HG02623 (cell line): ENCODE data around the gene ZFYVE1.

Experiments used
- ATAC-seq: cut with Tn5 transposase; IDR thresholded peaks from one replicate; pipeline ENCODE4 v1.9.1; 2021; ENCODE audit warnings: moderate library complexity; ENCODE audit not compliant: unreplicated experiment

The ZFYVE1 gene

DNA sequence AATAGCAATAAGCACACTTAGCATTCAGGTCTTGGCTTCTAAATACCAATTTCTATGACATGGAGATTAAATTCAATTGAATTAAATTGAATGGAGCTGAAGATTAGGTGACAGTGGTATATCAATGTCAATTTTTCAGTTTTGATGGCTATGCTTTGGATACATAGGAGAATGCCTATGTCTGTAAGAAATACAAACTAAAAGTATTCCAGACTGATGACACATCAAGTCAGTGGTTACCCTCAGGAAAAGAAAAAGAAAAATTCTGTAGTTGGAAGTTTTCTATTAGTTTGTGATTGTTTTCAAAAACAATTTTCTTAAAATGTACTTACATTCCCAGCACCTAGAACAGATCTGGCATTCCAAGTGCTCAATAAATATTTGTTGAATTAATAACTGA, 105.5 kb downstream of the ZFYVE1 start:
- ATAC-seq: no peak

DNA sequence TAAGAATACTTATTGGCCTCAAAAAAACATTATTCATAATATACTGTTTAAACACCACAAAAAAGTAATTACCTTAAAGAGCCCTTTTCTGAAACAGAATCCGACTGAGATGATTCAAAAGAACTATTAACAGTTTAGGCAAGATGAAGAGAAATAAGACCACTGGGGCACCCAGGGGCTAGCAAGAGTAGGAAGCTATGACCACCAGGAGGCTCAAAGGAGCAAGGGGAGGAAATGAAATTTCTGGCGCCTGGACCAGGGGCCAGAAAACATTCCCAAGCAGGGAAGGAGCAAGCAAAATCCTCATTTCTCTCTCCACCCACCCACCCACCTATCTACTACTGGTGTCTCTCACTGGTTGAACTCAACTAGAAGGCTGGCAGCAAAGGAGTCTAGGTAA, 106.9 kb downstream of the ZFYVE1 start:
- no peak for ATAC-seq
